H54 (cell line): Measurements from ENCODE around the gene LSR.

Experiments
- DNase-seq: peaks from one replicate; pipeline ENCODE4 v3.0.0; 2011; ENCODE audit warnings: low spot score, mixed read lengths; ENCODE audit not compliant: insufficient read length
- FAIRE-seq: peaks from 3 replicates; lab custom pipeline; 2011; peaks lifted over from hg19 to GRCh38; lab: Jason Lieb, UNC
- POLR2A ChIP-seq: IDR thresholded peaks from 2 replicates; pipeline ENCODE4 v1.6.1; 2011; ENCODE audit warnings: low read depth, mild to moderate bottlenecking, low read length

The LSR gene

DNA sequence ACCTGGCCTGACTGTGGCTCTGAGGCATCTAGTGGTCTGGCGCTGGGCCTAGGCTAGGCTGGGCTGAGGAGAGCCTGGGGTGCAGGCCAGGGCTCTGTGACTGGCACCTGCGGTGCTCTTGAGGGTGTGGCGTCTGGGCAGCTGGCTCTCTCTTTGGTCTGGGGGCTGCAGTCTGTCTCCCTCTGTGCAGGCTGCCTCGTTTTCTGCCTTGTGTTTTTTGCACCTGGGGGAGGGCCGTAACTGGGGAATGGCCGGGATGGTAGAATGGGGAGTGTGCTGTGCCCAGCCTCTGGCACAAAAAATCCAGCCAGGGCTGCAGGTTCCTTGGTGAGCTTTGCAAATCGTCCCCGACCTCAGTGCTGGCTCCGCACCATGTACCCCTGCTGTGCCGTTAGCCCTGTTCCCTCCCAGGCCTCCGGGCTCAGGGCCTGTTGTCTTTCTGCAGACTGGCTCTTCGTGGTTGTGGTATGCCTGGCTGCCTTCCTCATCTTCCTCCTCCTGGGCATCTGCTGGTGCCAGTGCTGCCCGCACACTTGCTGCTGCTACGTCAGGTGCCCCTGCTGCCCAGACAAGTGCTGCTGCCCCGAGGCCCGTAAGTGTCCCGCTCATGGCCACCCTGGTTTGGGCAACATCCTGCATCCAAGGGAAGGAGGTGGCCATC is 13.4 kb downstream of the LSR start:
- DNase-seq (peak; percentile 71), FAIRE-seq (no peak)
- TF ChIP-seq POLR2A, result no peak

DNA sequence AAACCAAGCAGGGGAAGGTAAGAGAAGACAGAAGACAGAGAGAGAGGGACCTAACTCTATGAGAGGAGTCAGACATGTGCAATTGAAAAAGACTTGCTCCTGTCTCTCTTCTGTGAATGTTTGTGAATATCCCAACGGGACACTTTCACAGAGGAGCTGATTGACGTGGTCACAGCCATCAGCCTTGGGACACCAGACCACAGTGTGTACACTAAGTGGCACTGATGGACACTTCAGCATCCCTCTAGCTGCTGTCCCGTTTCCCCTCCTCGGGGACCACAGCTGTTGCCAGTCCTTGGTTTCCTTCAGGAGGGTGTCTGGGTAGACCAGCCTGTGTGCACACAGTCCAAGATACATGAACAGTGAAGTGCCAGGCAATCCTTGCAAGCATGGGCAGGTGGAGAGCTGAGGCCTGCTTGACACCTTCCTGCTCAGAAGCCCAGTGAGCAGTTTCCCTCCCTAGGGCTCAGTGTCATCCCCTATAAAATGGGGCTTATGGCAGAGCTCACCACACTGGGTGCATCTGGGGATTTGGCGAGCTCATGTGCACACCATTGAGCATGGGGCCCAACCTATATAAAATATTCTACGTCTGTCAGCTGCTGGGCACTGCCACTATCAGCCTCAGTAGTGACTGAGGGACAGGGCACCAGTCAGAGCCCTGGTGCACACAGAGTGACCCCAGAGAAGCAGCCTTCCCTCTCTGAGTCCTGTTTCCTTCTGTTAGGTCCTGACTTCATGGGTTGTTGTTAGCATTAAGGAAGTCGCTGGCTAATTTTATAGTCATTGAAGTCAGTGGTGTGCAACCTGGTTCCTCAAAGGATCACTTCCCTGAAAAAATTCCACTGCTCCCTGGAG is 15.7 kb downstream of the LSR start:
- TF ChIP-seq POLR2A, result no peak
- DNase-seq (no peak), FAIRE-seq (no peak)

DNA sequence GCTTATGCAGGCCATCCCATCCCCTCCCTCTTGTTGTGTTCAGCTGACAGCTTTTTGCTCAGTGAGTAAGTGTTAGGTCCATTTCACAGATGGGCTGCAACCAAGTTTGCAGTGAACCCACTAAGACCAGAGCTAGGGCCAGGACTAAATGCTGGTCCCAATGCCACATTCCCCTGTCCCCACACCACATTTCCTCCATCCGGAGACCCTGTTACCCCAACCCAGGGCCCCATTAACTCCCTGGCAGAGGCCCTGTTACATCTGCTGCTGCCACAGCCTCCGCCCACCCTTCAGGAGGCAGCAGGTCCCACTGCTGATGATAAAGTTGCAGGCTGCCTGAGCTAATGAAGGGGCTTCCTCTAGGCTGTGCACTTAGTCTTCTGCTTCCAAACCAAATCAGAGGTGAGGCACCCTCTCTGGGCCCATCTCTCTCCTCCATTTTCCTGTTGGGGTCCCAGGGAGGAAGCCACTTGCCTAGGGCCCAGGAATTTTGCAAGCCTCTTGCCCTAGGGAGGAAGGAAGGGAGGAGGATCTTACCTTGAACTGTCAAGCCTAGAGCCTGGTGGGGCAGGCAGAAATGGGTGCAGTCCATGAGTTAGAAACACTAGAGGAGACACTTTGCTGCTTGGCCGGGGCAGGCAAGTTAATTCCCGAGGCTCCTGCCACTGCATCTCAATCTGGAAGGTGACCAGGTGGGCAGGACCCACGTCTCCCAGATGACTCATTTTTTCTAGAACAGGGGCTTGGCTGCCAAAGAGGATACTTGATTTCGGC is 16.5 kb downstream of the LSR start:
- TF ChIP-seq POLR2A, result no peak
- DNase-seq (no peak), FAIRE-seq (no peak)

GRCh38 chr19:35265900-35266519 is 17.2 kb downstream of the LSR start:
- DNase-seq, result no peak
- FAIRE-seq, result no peak
- TF ChIP-seq POLR2A, result no peak

DNA sequence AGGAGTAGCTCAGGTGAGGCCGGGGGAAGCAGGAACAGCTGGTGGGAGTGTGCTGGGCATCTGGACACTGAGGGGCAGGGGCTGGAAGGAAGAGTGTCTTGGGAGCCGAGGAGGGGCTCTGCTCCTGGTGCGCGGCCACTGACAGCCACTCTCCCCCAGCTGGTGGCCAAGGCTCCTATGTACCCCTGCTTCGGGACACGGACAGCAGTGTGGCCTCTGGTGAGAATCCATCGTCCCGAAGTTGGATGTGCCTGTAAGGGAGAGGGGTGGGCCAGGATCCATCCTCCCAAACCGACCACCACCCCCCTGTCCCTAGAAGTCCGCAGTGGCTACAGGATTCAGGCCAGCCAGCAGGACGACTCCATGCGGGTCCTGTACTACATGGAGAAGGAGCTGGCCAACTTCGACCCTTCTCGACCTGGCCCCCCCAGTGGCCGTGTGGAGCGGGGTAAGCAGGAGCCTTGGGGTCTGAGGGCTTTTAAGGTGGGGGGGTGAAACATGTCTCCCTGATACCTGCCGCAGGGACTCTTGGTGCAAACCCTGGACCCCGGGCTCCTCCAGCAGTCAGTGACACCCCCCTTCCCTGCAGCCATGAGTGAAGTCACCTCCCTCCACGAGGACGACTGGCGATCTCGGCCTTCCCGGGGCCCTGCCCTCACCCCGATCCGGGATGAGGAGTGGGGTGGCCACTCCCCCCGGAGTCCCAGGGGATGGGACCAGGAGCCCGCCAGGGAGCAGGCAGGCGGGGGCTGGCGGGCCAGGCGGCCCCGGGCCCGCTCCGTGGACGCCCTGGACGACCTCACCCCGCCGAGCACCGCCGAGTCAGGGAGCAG is 17.9 kb downstream of the LSR start:
- no peak for TF ChIP-seq POLR2A
- DNase-seq (no peak), FAIRE-seq (no peak)

DNA sequence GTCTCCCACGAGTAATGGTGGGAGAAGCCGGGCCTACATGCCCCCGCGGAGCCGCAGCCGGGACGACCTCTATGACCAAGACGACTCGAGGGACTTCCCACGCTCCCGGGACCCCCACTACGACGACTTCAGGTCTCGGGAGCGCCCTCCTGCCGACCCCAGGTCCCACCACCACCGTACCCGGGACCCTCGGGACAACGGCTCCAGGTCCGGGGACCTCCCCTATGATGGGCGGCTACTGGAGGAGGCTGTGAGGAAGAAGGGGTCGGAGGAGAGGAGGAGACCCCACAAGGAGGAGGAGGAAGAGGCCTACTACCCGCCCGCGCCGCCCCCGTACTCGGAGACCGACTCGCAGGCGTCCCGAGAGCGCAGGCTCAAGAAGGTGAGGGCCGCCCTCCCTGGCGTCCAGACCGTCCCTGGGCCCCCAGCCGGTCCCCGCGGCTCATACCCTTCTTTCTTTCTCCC is 18.6 kb downstream of the LSR start:
- TF ChIP-seq POLR2A, result no peak
- no peak for DNase-seq
- no peak for FAIRE-seq

- peak; percentile 70 for TF ChIP-seq POLR2A
- DNase-seq (peak; percentile 95), FAIRE-seq (no peak)
These were observed 19.2 kb downstream of the LSR start for GRCh38 chr19:35267818-35268535.

DNA sequence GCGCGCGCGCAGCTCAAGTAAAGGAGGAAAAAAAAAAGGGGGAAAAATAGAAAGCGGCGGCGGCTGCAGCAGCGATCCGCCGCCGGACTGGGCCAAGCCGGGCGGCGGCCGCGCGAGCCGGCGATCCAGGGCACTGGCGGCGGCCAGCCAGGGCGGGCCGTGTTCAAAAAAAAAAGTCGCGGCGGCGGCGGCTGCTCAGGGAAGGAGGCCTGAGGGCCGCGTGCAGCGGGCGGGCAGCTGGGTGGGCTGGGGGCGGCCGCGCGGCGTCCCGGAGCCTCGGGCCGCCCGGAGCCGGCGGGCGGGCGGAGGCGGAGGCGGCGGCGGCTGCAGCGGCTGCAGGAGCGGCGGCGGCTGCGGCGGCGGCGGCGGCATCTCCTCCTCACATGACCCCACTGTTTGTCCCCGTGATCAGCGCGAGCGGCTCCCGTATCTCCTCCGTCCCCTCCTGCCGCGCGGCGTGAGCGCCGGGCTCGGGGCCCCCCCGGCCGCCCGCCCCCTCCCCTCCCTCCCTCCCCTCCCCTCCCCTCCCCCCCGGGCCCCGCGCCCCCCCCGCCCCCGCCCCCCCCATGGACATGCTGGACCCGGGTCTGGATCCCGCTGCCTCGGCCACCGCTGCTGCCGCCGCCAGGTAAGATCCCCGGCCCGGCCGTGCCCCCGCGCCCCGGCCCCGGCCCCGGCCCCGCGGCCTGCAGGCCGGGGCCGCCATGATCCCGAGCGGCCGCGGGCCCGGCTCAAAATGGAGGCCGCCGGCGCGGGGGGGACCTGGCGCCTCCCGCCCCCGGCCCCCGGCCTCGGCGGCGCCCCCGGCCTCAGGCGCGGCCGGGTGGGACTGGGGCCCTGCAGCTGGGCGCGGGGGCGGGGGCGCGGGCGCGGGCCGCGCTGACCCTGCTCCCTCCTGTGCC is 20.0 kb downstream of the LSR start, which contains the start of gene USF2:
Gene USF2 (plus strand): TSS at position 427 of the 902 bp plus-strand sequence. CDS start 140 bp downstream, at position 567.
- no peak for FAIRE-seq

DNA sequence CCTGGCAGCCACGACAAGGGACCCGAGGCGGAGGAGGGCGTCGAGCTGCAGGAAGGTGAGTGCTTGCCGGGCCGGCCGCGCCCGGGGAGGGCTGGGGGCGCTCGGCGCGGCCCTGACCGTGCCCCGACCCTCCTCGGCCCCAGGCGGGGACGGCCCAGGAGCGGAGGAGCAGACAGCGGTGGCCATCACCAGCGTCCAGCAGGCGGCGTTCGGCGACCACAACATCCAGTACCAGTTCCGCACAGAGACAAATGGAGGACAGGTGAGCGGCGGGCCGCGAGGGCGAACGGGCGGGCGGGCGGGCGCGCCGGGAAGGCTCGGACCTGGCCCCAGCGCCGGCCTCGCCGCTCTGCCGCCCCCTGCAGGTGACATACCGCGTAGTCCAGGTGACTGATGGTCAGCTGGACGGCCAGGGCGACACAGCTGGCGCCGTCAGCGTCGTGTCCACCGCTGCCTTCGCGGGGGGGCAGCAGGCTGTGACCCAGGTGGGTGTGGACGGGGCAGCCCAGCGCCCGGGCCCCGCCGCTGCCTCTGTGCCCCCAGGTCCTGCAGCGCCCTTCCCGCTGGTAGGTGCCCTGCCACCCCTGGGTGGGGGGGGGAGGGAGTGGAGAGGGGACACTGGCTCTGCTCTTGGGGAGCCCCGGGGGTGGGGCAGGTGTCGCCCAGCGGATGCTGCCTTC is 20.8 kb downstream of the LSR start:
- no peak for TF ChIP-seq POLR2A
- FAIRE-seq (no peak), DNase-seq (peak; percentile 94)

More for the DNA sequence above, 20.0 kb downstream of the LSR start, which contains the start of gene USF2:
- no peak for TF ChIP-seq POLR2A
- peak; percentile 95 for DNase-seq

DNA sequence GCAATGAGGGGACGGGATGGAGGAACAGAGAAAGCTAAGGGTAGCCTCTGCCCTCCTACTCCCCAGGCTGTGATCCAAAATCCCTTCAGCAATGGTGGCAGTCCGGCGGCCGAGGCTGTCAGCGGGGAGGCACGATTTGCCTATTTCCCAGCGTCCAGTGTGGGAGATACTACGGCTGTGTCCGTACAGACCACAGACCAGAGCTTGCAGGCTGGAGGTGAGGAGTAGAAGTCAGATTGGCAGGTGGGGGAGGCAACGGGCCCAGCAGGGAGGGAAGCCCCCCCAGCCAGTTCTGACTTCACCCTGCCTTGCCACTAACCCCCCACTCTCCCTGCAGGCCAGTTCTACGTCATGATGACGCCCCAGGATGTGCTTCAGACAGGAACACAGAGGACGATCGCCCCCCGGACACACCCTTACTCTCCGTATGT is 21.6 kb downstream of the LSR start:
- FAIRE-seq (no peak), DNase-seq (no peak)
- TF ChIP-seq POLR2A, result no peak
